H1 (cell line): ENCODE data around the gene RHOC. TPM values are rescaled to one million over a fixed set of nuclear protein-coding genes. Genes with fewer than 3 reads are reported as not detected.

Source experiments
- CTCF ChIA-PET: fragments of 300-600 bp; sonication (Branson Sonifier 250); formaldehyde crosslinking; loops from one replicate; lab custom pipeline; 2021; ENCODE audit not compliant: partially characterized antibody; lab: Charles Lee
- POLR2A ChIA-PET: fragments of 300-600 bp; sonication (Branson Sonifier 250); formaldehyde crosslinking; loops from one replicate; lab custom pipeline; 2021; ENCODE audit warnings: inconsistent platforms; ENCODE audit not compliant: partially characterized antibody; lab: Charles Lee
- DNase-seq, 2 experiments: peaks; one replicate each; pipeline versions ENCODE4 v3.0.0 to v3.0.0-alpha.2; 2010 to 2022; ENCODE audit warnings: low spot score in 2 of 2, low read depth in 1 of 2, mixed read lengths in 1 of 2
- FAIRE-seq: peaks from 2 replicates; lab custom pipeline; 2011; peaks lifted over from hg19 to GRCh38; lab: Jason Lieb, UNC
- H2AFZ ChIP-seq: 2 replicates; pipeline ENCODE4 v1.8.1; 2012; ENCODE audit warnings: low read length, inconsistent platforms
- H2AK5ac ChIP-seq: 2 replicates; pipeline ENCODE4 v1.6.1; 2013; ENCODE audit warnings: low read depth, low read length
- H2BK120ac ChIP-seq: replicated peaks from 2 replicates; pipeline ENCODE3; 2013; ENCODE audit warnings: low read depth, low read length, inconsistent platforms
- H2BK12ac ChIP-seq: 2 replicates; pipeline ENCODE4 v1.6.1; 2013; ENCODE audit warnings: low read depth, low read length
- H2BK15ac ChIP-seq: 2 replicates; pipeline ENCODE4 v1.6.1; 2013; ENCODE audit warnings: low read length
- H2BK20ac ChIP-seq: 2 replicates; pipeline ENCODE4 v1.6.1; 2013; ENCODE audit warnings: low read length
- H2BK5ac ChIP-seq: 2 replicates; pipeline ENCODE4 v1.6.1; 2013; ENCODE audit warnings: low read depth, low read length
- H3K14ac ChIP-seq: 2 replicates; pipeline ENCODE4 v1.6.1; 2013; ENCODE audit warnings: inconsistent platforms; ENCODE audit not compliant: insufficient read length
- H3K18ac ChIP-seq: 2 replicates; pipeline ENCODE4 v1.6.1; 2013; ENCODE audit warnings: low read length; ENCODE audit errors: extremely low read depth
- H3K23ac ChIP-seq: 2 replicates; pipeline ENCODE4 v1.6.1; 2013; ENCODE audit warnings: inconsistent platforms; ENCODE audit not compliant: insufficient read length
- H3K23me2 ChIP-seq: 2 replicates; pipeline ENCODE4 v1.6.1; 2013; ENCODE audit warnings: low read depth, low read length
- H3K27ac ChIP-seq: 2 replicates; pipeline ENCODE4 v1.6.1; 2011; ENCODE audit warnings: low read depth, low read length, inconsistent platforms
- H3K27me3 ChIP-seq, 4 experiments: replicated peaks in 1 of 4; 1 replicate in 1 of 4; 2 replicates in 3 of 4; pipeline versions ENCODE4 v1.6.1 to v1.8.1; 2011 to 2013; ENCODE audit warnings: low read length in 3 of 4, mild to moderate bottlenecking in 3 of 4, inconsistent platforms in 2 of 4, mixed read lengths in 2 of 4, moderate library complexity in 1 of 4; ENCODE audit not compliant: control insufficient read depth in 3 of 4, insufficient read depth in 3 of 4; ENCODE audit errors: extremely low read depth in 1 of 4
- H3K36me3 ChIP-seq, 4 experiments: 2 replicates each; pipeline versions ENCODE4 v1.6.1 to v1.8.1; 2011 to 2013; ENCODE audit warnings: mild to moderate bottlenecking in 4 of 4, low read length in 3 of 4, moderate library complexity in 2 of 4, control low read depth in 1 of 4, inconsistent platforms in 1 of 4; ENCODE audit not compliant: insufficient read depth in 4 of 4, control insufficient read depth in 2 of 4
- H3K4ac ChIP-seq: replicated peaks from 2 replicates; pipeline ENCODE3; 2013; ENCODE audit warnings: low read length, low read depth, mixed read lengths, inconsistent platforms; ENCODE audit not compliant: insufficient read length
- H3K4me1 ChIP-seq, 4 experiments: replicated peaks in 1 of 4; 1 replicate in 1 of 4; 2 replicates in 3 of 4; pipeline versions ENCODE4 v1.6.1 to v1.8.1; 2011 to 2013; ENCODE audit warnings: low read length in 3 of 4, inconsistent platforms in 2 of 4, mixed read lengths in 1 of 4; ENCODE audit not compliant: insufficient read depth in 4 of 4, control insufficient read depth in 3 of 4
- H3K4me2 ChIP-seq, 2 experiments: 2 replicates each; pipeline versions ENCODE4 v1.6.1 to v1.8.1; 2011 to 2013; ENCODE audit warnings: low read depth in 2 of 2, low read length in 2 of 2, control low read depth in 1 of 2, inconsistent platforms in 1 of 2, mild to moderate bottlenecking in 1 of 2; ENCODE audit not compliant: insufficient read depth in 1 of 2
- H3K4me3 ChIP-seq, 4 experiments: fragments of 200-600, 300-600 bp in 1 of 4; sonication (generic), shearing (Covaris generic), sonication (Bioruptor Twin) in 1 of 4; 2 replicates each; pipeline versions ENCODE4 v1.5.1 to v1.8.1; 2011 to 2016; ENCODE audit warnings: low read length in 4 of 4, low read depth in 3 of 4, control low read depth in 2 of 4, inconsistent platforms in 2 of 4, mild to moderate bottlenecking in 2 of 4, mixed read lengths in 1 of 4, moderate library complexity in 1 of 4; ENCODE audit not compliant: insufficient read depth in 2 of 4; ENCODE audit errors: extremely low read depth in 1 of 4
- H3K56ac ChIP-seq: replicated peaks from 2 replicates; pipeline ENCODE3; 2013; ENCODE audit warnings: low read depth, mild to moderate bottlenecking, mixed read lengths, low read length, inconsistent platforms; ENCODE audit not compliant: insufficient read length
- H3K79me1 ChIP-seq: 2 replicates; pipeline ENCODE4 v1.6.1; 2013; ENCODE audit warnings: low read depth, low read length, control low read depth
- H3K79me2 ChIP-seq, 2 experiments: 2 replicates each; pipeline versions ENCODE4 v1.6.1 to v1.8.1; 2012 to 2013; ENCODE audit warnings: low read length in 2 of 2, mild to moderate bottlenecking in 2 of 2, inconsistent platforms in 1 of 2; ENCODE audit not compliant: insufficient read depth in 2 of 2, control insufficient read depth in 1 of 2
- H3K9ac ChIP-seq, 4 experiments: replicated peaks in 1 of 4; 1 replicate in 1 of 4; 2 replicates in 3 of 4; pipeline versions ENCODE4 v1.6.1 to v1.8.1; 2011 to 2013; ENCODE audit warnings: low read depth in 3 of 4, low read length in 3 of 4, control low read depth in 2 of 4, mild to moderate bottlenecking in 2 of 4, moderate library complexity in 2 of 4, inconsistent platforms in 1 of 4; ENCODE audit errors: extremely low read depth in 1 of 4
- H3K9me3 ChIP-seq, 2 experiments: 2 replicates each; pipeline versions ENCODE4 v1.6.1 to v1.8.1; 2012 to 2013; ENCODE audit warnings: mild to moderate bottlenecking in 2 of 2, moderate library complexity in 2 of 2, control low read depth in 1 of 2, inconsistent platforms in 1 of 2, low read depth in 1 of 2, low read length in 1 of 2, mixed read lengths in 1 of 2; ENCODE audit not compliant: insufficient read depth in 2 of 2
- H4K20me1 ChIP-seq, 2 experiments: replicated peaks in 1 of 2; 2 replicates each; pipeline versions ENCODE3 to v1.8.1; 2011 to 2013; ENCODE audit warnings: inconsistent platforms in 2 of 2, low read length in 2 of 2, mild to moderate bottlenecking in 1 of 2; ENCODE audit not compliant: insufficient read depth in 2 of 2, control insufficient read depth in 1 of 2
- H4K5ac ChIP-seq: 2 replicates; pipeline ENCODE4 v1.6.1; 2013; ENCODE audit warnings: low read length, low read depth, mixed read lengths, inconsistent platforms; ENCODE audit not compliant: insufficient read length
- H4K8ac ChIP-seq: 2 replicates; pipeline ENCODE4 v1.8.0; 2013; ENCODE audit warnings: mild to moderate bottlenecking, moderate library complexity, low read length, inconsistent platforms; ENCODE audit not compliant: insufficient read depth; ENCODE audit errors: extremely low read depth
- H4K91ac ChIP-seq: replicated peaks from 2 replicates; pipeline ENCODE3; 2013; ENCODE audit warnings: low read length, mixed read lengths, inconsistent platforms; ENCODE audit not compliant: insufficient read length
- BRCA1 ChIP-seq: IDR thresholded peaks from 2 replicates; pipeline ENCODE4 v1.6.1; 2012; ENCODE audit warnings: low read depth, low read length, improper control_type of control experiment
- CHD2 ChIP-seq: IDR thresholded peaks from 2 replicates; pipeline ENCODE4 v1.6.1; 2012; ENCODE audit warnings: low read length, improper control_type of control experiment
- CREB1 ChIP-seq: IDR thresholded peaks from 2 replicates; pipeline ENCODE4 v1.6.1; 2012; ENCODE audit warnings: inconsistent platforms
- GABPA ChIP-seq: IDR thresholded peaks from 2 replicates; pipeline ENCODE4 v1.6.1; 2011; ENCODE audit warnings: mild to moderate bottlenecking, low read length, moderate library complexity, borderline replicate concordance; ENCODE audit not compliant: insufficient read depth
- GTF2F1 ChIP-seq: IDR thresholded peaks from 2 replicates; pipeline ENCODE4 v1.6.1; 2012; ENCODE audit warnings: low read depth, low read length, improper control_type of control experiment, borderline replicate concordance
- HDAC6 ChIP-seq: IDR thresholded peaks from one replicate; pipeline ENCODE4 v1.7.1; 2012; ENCODE audit warnings: low read depth, mild to moderate bottlenecking, inconsistent platforms, low read length, moderate library complexity
- JUN ChIP-seq: IDR thresholded peaks from 2 replicates; pipeline ENCODE4 v1.6.1; 2011; ENCODE audit warnings: low read depth, mild to moderate bottlenecking, improper control_type of control experiment, low read length
- SP2 ChIP-seq: IDR thresholded peaks from 2 replicates; pipeline ENCODE4 v1.6.1; 2012; ENCODE audit warnings: mild to moderate bottlenecking, low read length, inconsistent platforms
- WGBS, 2 experiments: shearing (Covaris generic) in 1 of 2; methylation state at CpG; one replicate each; pipeline versions ENCODE4 v1.1.6 to v1.1.7; 2013 to 2015; ENCODE audit warnings: low lambda C conversion rate in 2 of 2, mixed read lengths in 2 of 2, inconsistent platforms in 1 of 2, low coverage in 1 of 2, missing lambda C conversion rate in 1 of 2; ENCODE audit not compliant: insufficient replicate concordance in 2 of 2, insufficient coverage in 1 of 2, insufficient read length in 1 of 2; ENCODE audit errors: extremely low coverage in 1 of 2, missing lambda C conversion rate in 1 of 2; 5-methylcytosine and 5-hydroxymethylcytosine counted together
- polyA plus RNA-seq, 7 experiments: library from polyadenylated mRNA; depleted of rRNA in 3 of 7; stranded (reverse) in 5 of 7; unstranded in 2 of 7; fragments of >200 nt in 5 of 7; fragments of 200-250 nt in 2 of 7; gene quantifications; 1 replicate in 5 of 7; 2 replicates in 1 of 7; 4 replicates in 1 of 7; pipeline versions ENCODE4 v1.2.1 to v1.2.3, GENCODE V29; 2011 to 2013; ENCODE audit warnings: missing spikeins in 2 of 7, mixed read lengths in 2 of 7
- total RNA-seq: library from RNA; stranded (reverse); fragmentation: NEBNext Ultra II Directional; extraction: Animal tissue kit (Norgen Biotek cat#: 25700); gene quantifications from 2 replicates; pipeline ENCODE4 v1.2.1, GENCODE V29; 2021

The RHOC gene
- total and polyA plus RNA-seq, 2 of the 8 experiments (the other 6 are each of a cell fraction or from before 2014, with no cell fraction given) = 53.6 to 97.5 TPM

- TF ChIP-seq GABPA (no peak), CREB1 (no peak), CHD2 (no peak), GTF2F1 (no peak), SP2 (no peak), JUN (no peak), HDAC6 (no peak), BRCA1 (no peak)
- ChIA-PET POLR2A (interaction anchor here (0.6 to 4.1 kb wide), 9 partner anchors 9 to 191 kb away, joined by 3 to 71 read pairs (median 4); partner anchors contain the start of genes MOV10 and PPM1J), CTCF (interaction anchor here (1.0 to 9.8 kb wide), 5 partner anchors 13 to 33 kb away, joined by 3 to 63 read pairs (median 4); partner anchors contain the start of genes MOV10 and PPM1J)
- Histone ChIP-seq H3K4me1 (peaks cover 14 to 59% (median 33%) of the 10 kb centered on the region in 4 experiments), H3K18ac (no peak overlapping the region), H4K91ac (no peak overlapping the region), H2BK15ac (no peak overlapping the region), H3K4me2 (no peak overlapping the region), H3K14ac (no peak overlapping the region), H3K9ac (no peak overlapping the region), H2AK5ac (no peak overlapping the region), H2BK12ac (no peak overlapping the region), H3K36me3 (peaks cover 6 to 22% (median 12%) of the 10 kb centered on the region in 4 experiments; a peak in 6 of 8 replicates), H3K79me1 (no peaks in the 10 kb centered on the region), H4K8ac (no peak overlapping the region), H2BK5ac (no peak overlapping the region), H3K27me3 (peaks cover 0 to 9% (median 4%) of the 10 kb centered on the region in 4 experiments; a peak in 2 of 7 replicates), H3K56ac (no peak overlapping the region), H3K23me2 (peaks cover 9% of the 10 kb centered on the region; the same call in 1 of the 2 replicates), H3K23ac (no peak overlapping the region), H4K5ac (no peak overlapping the region), H2AFZ (no peak overlapping the region), H3K27ac (no peak overlapping the region), H3K4ac (no peak overlapping the region), H2BK20ac (no peak overlapping the region), H3K79me2 (no peaks in the 10 kb centered on the region), H3K9me3 (no peaks in the 10 kb centered on the region), H4K20me1 (peaks cover 10 to 31% of the 10 kb centered on the region in 2 experiments), H2BK120ac (no peak overlapping the region), H3K4me3 (no peak overlapping the region)
- WGBS, 2 experiments = 80% methylated on average over 3 of the region's 3 CpGs; no CpG with 5 or more reads in 1 of the 2 experiments
- FAIRE-seq (no peak), DNase-seq (no peak)
These were observed 4.9 kb downstream of the RHOC start for GRCh38 chr1:112702067-112702395.
